MCF 10A (cell line): Measurements from ENCODE around the gene EWSR1. TPM values are rescaled to one million over a fixed set of nuclear protein-coding genes. Genes with fewer than 3 reads are reported as not detected.
A peak's percentile ranks its signal among the peaks of the same experiment; 100 is the strongest.

Source experiments
- BruUV-seq: library from RNA; stranded (reverse); fragments of 400-500 nt; replicated peaks from 2 replicates; lab custom pipeline; 2021; lab: Mats Ljungman, UMichigan
- CTCF ChIA-PET: fragments of 300-600 bp; sonication (Branson Sonifier 250); formaldehyde crosslinking; extraction: SDS; loops from one replicate; lab custom pipeline; 2021; ENCODE audit warnings: antibody characterized with exemption, inconsistent platforms; lab: Yijun Ruan, JAX
- POLR2A ChIA-PET: fragments of 300-600, 350-650 bp; sonication (Branson Sonifier 250); formaldehyde crosslinking; extraction: SDS; loops from one replicate; lab custom pipeline; 2020; ENCODE audit warnings: antibody characterized with exemption, inconsistent platforms; lab: Yijun Ruan, JAX
- DNase-seq: peaks from one replicate; pipeline ENCODE4 v3.0.0-alpha.2; 2018; ENCODE audit not compliant: unreplicated experiment
- H3K27ac Mint-ChIP-seq: one replicate; pipeline ENCODE4 v1.8.0; 2022; ENCODE audit warnings: mild to moderate bottlenecking, low read depth, mixed read lengths; ENCODE audit not compliant: unreplicated experiment
- H3K27me3 Mint-ChIP-seq: one replicate; pipeline ENCODE4 v1.8.0; 2022; ENCODE audit warnings: mixed read lengths; ENCODE audit not compliant: insufficient read depth, unreplicated experiment
- H3K36me3 Mint-ChIP-seq: one replicate; pipeline ENCODE4 v1.8.0; 2022; ENCODE audit warnings: mild to moderate bottlenecking, moderate library complexity, mixed read lengths; ENCODE audit not compliant: insufficient read depth, unreplicated experiment
- H3K4me1 Mint-ChIP-seq: one replicate; pipeline ENCODE4 v1.8.0; 2022; ENCODE audit warnings: mixed read lengths; ENCODE audit not compliant: insufficient read depth, unreplicated experiment
- H3K4me3 Mint-ChIP-seq: one replicate; pipeline ENCODE4 v1.8.0; 2022; ENCODE audit warnings: mild to moderate bottlenecking, moderate library complexity, mixed read lengths; ENCODE audit not compliant: unreplicated experiment
- H3K9me3 Mint-ChIP-seq: one replicate; pipeline ENCODE4 v1.8.0; 2022; ENCODE audit warnings: mixed read lengths; ENCODE audit not compliant: unreplicated experiment
- intact Hi-C: fragments of 100-400 bp; cut with micrococcal nuclease; formaldehyde crosslinking; loops from 2 replicates; pipeline ENCODE4 v1.14.1; 2022
- microRNA-seq: library from miRNA; unstranded; fragments of <30 nt; microRNA quantifications from one replicate; pipeline ENCODE4 v1.2.0, GENCODE V29; 2022
- total RNA-seq: library from RNA; stranded (reverse); gene quantifications from 2 replicates; pipeline ENCODE4 v1.2.3, GENCODE V29; 2022
- TF ChIP-seq, protein P1 (sequence below): fragments of 200-600 bp; IDR thresholded peaks from one replicate; pipeline ENCODE4 v1.8.0; 2022; ENCODE audit warnings: antibody characterized with exemption, mild to moderate bottlenecking; ENCODE audit not compliant: unreplicated experiment

Gene EWSR1
- total RNA-seq, 1 experiment from 2014 or later: 486 TPM

DNA sequence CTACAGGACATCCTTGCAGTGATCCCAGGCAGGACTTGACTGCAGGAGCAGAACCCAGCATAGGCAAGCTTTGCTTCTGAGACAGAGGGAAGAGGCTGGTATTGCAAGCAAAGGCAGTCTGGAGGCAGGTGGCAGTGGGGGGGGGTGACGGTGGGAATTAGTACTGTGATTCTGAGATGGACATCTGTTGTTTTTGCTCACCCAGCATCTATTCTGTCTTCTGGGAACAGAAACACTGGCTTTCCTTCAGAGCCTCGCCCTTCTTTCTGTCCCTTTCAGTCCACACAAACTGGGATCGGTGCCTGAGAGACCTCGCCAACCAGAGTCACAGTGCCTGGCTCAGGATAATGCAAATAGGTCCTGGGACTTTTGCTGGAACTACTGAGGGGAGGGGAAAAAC lies 78.6 kb downstream of the EWSR1 start:
- Mint-ChIP-seq H3K27me3 (no peaks in the 10 kb centered on the region), H3K36me3 (peaks cover 81% of the 10 kb centered on the region), H3K4me1 (peaks cover 20% of the 10 kb centered on the region), H3K4me3 (no peak overlapping the region), H3K9me3 (no peaks in the 10 kb centered on the region), H3K27ac (no peak overlapping the region)
- BruUV-seq: no TSS peak
- intact Hi-C loops: no loop called here
- POLR2A ChIA-PET: interaction anchor here (0.9 to 1.1 kb wide), 2 partner anchors 12 to 41 kb away, joined by 3 to 4 read pairs; partner anchors contain the start of gene GAS2L1
- TF ChIP-seq, protein P1, sequence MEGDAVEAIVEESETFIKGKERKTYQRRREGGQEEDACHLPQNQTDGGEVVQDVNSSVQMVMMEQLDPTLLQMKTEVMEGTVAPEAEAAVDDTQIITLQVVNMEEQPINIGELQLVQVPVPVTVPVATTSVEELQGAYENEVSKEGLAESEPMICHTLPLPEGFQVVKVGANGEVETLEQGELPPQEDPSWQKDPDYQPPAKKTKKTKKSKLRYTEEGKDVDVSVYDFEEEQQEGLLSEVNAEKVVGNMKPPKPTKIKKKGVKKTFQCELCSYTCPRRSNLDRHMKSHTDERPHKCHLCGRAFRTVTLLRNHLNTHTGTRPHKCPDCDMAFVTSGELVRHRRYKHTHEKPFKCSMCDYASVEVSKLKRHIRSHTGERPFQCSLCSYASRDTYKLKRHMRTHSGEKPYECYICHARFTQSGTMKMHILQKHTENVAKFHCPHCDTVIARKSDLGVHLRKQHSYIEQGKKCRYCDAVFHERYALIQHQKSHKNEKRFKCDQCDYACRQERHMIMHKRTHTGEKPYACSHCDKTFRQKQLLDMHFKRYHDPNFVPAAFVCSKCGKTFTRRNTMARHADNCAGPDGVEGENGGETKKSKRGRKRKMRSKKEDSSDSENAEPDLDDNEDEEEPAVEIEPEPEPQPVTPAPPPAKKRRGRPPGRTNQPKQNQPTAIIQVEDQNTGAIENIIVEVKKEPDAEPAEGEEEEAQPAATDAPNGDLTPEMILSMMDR: no peak
- CTCF ChIA-PET: interaction anchor here (0.5 kb wide), 1 partner anchor 623 kb away, joined by 5 read pairs; no protein-coding TSS in a partner anchor
- DNase-seq: no peak

DNA sequence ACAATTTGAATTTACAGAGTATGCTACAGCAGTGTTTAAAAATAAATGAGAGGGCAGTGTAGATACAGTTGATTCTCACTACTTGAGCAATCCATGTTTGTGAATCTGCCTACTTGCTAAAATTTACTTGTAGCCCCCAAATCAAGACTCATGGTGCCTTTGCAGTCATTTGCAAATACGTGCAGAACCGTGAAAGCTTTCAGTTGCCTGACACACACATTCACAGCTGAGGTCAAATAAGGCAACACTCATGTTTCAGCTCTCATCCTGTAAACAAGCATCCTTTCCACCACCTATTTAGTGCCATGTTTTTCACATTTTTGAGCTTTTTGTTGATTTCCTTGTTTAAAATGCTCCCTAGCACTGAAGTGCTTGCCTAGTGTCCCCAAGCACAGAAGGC lies 80.0 kb downstream of the EWSR1 start:
- intact Hi-C loops: no loop called here
- no peaks in the 10 kb centered on the region for H3K27me3 Mint-ChIP-seq
- peaks cover 70% of the 10 kb centered on the region for H3K36me3 Mint-ChIP-seq
- CTCF ChIA-PET: interaction anchor here (0.6 kb wide), 2 partner anchors 11 to 46 kb away, joined by 3 read pairs; no protein-coding TSS in a partner anchor
- POLR2A ChIA-PET: interaction anchor here (1.8 kb wide), 1 partner anchor 9 kb away, joined by 5 read pairs; no protein-coding TSS in a partner anchor
- H3K9me3 Mint-ChIP-seq: no peaks in the 10 kb centered on the region
- TF ChIP-seq, protein P1: no peak
- no TSS peak for BruUV-seq
- H3K4me1 Mint-ChIP-seq: peaks cover 17% of the 10 kb centered on the region
- DNase-seq: no peak
- no peak overlapping the region for H3K27ac Mint-ChIP-seq
- H3K4me3 Mint-ChIP-seq: no peak overlapping the region

DNA sequence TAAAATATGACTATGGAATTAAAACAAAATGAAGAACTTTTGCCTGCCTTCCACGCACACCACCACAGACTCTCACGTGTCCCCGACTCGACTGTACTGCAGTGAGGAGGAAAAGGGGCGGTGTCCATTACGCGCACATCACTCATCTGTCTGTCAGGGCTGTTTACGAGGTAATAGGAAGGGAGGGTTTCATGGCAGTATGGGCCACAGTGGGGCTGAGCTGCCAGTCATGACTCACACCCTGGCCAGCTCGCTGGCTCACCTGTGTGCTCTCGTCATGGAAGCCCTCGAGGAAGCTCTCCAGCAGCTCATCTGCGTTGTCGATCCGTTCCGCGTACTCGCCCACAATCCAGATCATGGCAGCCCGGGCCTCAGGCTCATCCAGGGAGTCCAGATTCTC lies 80.9 kb downstream of the EWSR1 start:
- no peaks in the 10 kb centered on the region for H3K9me3 Mint-ChIP-seq
- H3K27me3 Mint-ChIP-seq: no peaks in the 10 kb centered on the region
- peaks cover 15% of the 10 kb centered on the region for H3K4me1 Mint-ChIP-seq
- intact Hi-C loops: no loop called here
- TF ChIP-seq, protein P1: no peak
- POLR2A ChIA-PET: interaction anchor here (0.6 to 1.8 kb wide), 4 partner anchors 8 to 1954 kb away, joined by 3 to 5 read pairs (median 4); no protein-coding TSS in a partner anchor
- H3K27ac Mint-ChIP-seq: peak overlapping the region; percentile 39
- peaks cover 66% of the 10 kb centered on the region for H3K36me3 Mint-ChIP-seq
- BruUV-seq: no TSS peak
- no peak overlapping the region for H3K4me3 Mint-ChIP-seq
- CTCF ChIA-PET: interaction anchor here (0.6 kb wide), 1 partner anchor 153 kb away, joined by 3 read pairs; no protein-coding TSS in a partner anchor
- DNase-seq: peak; percentile 89

Small RNAs within 50 kb of the gene (microRNA-seq; reads per million reads assigned to microRNA genes)
- gene MIR3653: 9.3 reads per million, percentile 47 among the genes with 10 or more reads in this experiment

Other genes with a start within 250 kb of the EWSR1 start
- gene C22orf31, start 206.4 kb upstream of the EWSR1 start, total RNA-seq: not detected in 2 replicates
- 3.6 and 4.2 TPM in 2 replicates for gene KREMEN1, start 195.2 kb upstream of the EWSR1 start, total RNA-seq
- gene EMID1, start 62.4 kb upstream of the EWSR1 start, total RNA-seq: not detected in 2 replicates
- gene RHBDD3, start 287 bp upstream of the EWSR1 start, total RNA-seq: 32.5 and 48.0 TPM in 2 replicates
- gene GAS2L1, start 38.4 kb downstream of the EWSR1 start, total RNA-seq: 15.3 and 17.2 TPM in 2 replicates
- 0.52 and 0.82 TPM in 2 replicates for gene RASL10A, start 47.4 kb downstream of the EWSR1 start, total RNA-seq
- gene AP1B1, start 120.3 kb downstream of the EWSR1 start, total RNA-seq: 67.3 and 69.5 TPM in 2 replicates
- gene RFPL1, start 170.3 kb downstream of the EWSR1 start, total RNA-seq: not detected in 2 replicates
- not detected in 2 replicates for gene NEFH, start 211.9 kb downstream of the EWSR1 start, total RNA-seq